B cell (primary cell): Measurements from ENCODE around the gene FYCO1. TPM values are rescaled to one million over a fixed set of nuclear protein-coding genes. Genes with fewer than 3 reads are reported as not detected.

ENCODE experiments used
- ATAC-seq: fragments of 200-7000 bp; cut with Tn5 transposase; one replicate; pipeline ENCODE4 v1.10.0; 2021; ENCODE audit warnings: low read depth, mild to moderate bottlenecking, moderate number of reproducible peaks, moderate library complexity
- CTCF ChIA-PET: fragments of 350-600 bp; sonication (Branson Sonifier 250); formaldehyde crosslinking; loops from one replicate; lab custom pipeline; 2021; ENCODE audit warnings: antibody characterized with exemption, inconsistent platforms; lab: Charles Lee
- POLR2A ChIA-PET: fragments of 350-600 bp; sonication (Branson Sonifier 250); formaldehyde crosslinking; loops from one replicate; lab custom pipeline; 2021; ENCODE audit warnings: antibody characterized with exemption; lab: Charles Lee
- DNase-seq: peaks from one replicate; pipeline ENCODE4 v3.0.0; 2013
- H2AFZ ChIP-seq: 2 replicates; pipeline ENCODE4 v1.6.1; 2012; ENCODE audit warnings: mild to moderate bottlenecking, low read depth, low read length; ENCODE audit not compliant: insufficient read depth, poor library complexity, severe bottlenecking
- H3K27ac ChIP-seq, 2 donors: 1 replicate in 1 of 2; 2 replicates in 1 of 2; pipeline ENCODE4 v1.5.1; 2012 to 2013; ENCODE audit warnings: low read length in 2 of 2, mild to moderate bottlenecking in 2 of 2, moderate library complexity in 1 of 2
- H3K27me3 ChIP-seq, 4 experiments: fragments of 200-600 bp in 1 of 4; sonication (generic) in 1 of 4; replicated peaks in 1 of 4; 1 replicate in 2 of 4; 2 replicates in 2 of 4; pipeline versions ENCODE4 v1.6.1 to v1.7.0; 2013 to 2016; ENCODE audit warnings: low read length in 3 of 4, mild to moderate bottlenecking in 2 of 4, mixed read lengths in 1 of 4, moderate library complexity in 1 of 4; ENCODE audit not compliant: insufficient read depth in 4 of 4, control insufficient read depth in 3 of 4; ENCODE audit errors: control extremely low read depth in 1 of 4
- H3K36me3 ChIP-seq, 2 experiments: replicated peaks in 1 of 2; 1 replicate in 1 of 2; 2 replicates in 1 of 2; pipeline versions ENCODE4 v1.6.1 to v1.7.1; 2013; ENCODE audit warnings: low read length in 1 of 2; ENCODE audit not compliant: insufficient read depth in 2 of 2, control insufficient read depth in 1 of 2; ENCODE audit errors: control extremely low read depth in 1 of 2, extremely low read depth in 1 of 2
- H3K4me1 ChIP-seq, 2 donors: fragments of 200-600 bp in 1 of 2; sonication (generic) in 1 of 2; 1 replicate in 1 of 2; 2 replicates in 1 of 2; pipeline versions ENCODE4 v1.5.1 to v1.6.1; 2013 to 2017; ENCODE audit warnings: low read length in 2 of 2; ENCODE audit not compliant: control insufficient read depth in 2 of 2, insufficient read depth in 2 of 2
- H3K4me2 ChIP-seq: replicated peaks from 2 replicates; pipeline ENCODE3; 2012; ENCODE audit warnings: mild to moderate bottlenecking, low read depth, low read length; ENCODE audit not compliant: poor library complexity, severe bottlenecking
- H3K4me3 ChIP-seq, 5 experiments: fragments of 200-600 bp in 1 of 5; sonication (generic) in 1 of 5; 1 replicate in 3 of 5; 2 replicates in 2 of 5; pipeline versions ENCODE4 v1.5.1 to v1.7.0; 2011 to 2016; ENCODE audit warnings: low read length in 4 of 5, mild to moderate bottlenecking in 4 of 5, low read depth in 2 of 5, control low read depth in 1 of 5, moderate library complexity in 1 of 5; ENCODE audit not compliant: insufficient read depth in 1 of 5; ENCODE audit errors: control extremely low read depth in 1 of 5, extremely low read depth in 1 of 5
- H3K79me2 ChIP-seq: fragments of 200-600 bp; sonication (generic); one replicate; pipeline ENCODE4 v1.6.0; 2016; ENCODE audit warnings: low read length; ENCODE audit not compliant: control insufficient read depth, insufficient read depth
- H3K9ac ChIP-seq: fragments of 200-600 bp; sonication (generic); 2 replicates; pipeline ENCODE4 v1.6.1; 2017; ENCODE audit warnings: mild to moderate bottlenecking, low read length, moderate library complexity
- H3K9me3 ChIP-seq, 3 donors: one replicate each; pipeline versions ENCODE4 v1.6.1 to v1.7.1; 2013; ENCODE audit warnings: low read length in 2 of 3; ENCODE audit not compliant: control insufficient read depth in 2 of 3, insufficient read depth in 1 of 3; ENCODE audit errors: control extremely low read depth in 1 of 3
- H4K20me1 ChIP-seq: 2 replicates; pipeline ENCODE4 v1.6.0; 2012; ENCODE audit warnings: mild to moderate bottlenecking, low read length; ENCODE audit not compliant: insufficient read depth, control insufficient read depth, poor library complexity, severe bottlenecking
- H3K27ac Mint-ChIP-seq: one replicate; pipeline ENCODE4 v1.8.0; 2021; ENCODE audit warnings: mixed read lengths
- H3K27me3 Mint-ChIP-seq: one replicate; pipeline ENCODE4 v1.8.0; 2021; ENCODE audit warnings: mixed read lengths
- H3K4me1 Mint-ChIP-seq: one replicate; pipeline ENCODE4 v1.8.0; 2021; ENCODE audit warnings: mixed read lengths
- H3K4me3 Mint-ChIP-seq: one replicate; pipeline ENCODE4 v1.8.0; 2021; ENCODE audit warnings: mixed read lengths
- H3K9me3 Mint-ChIP-seq: one replicate; pipeline ENCODE4 v1.8.0; 2022; ENCODE audit warnings: mixed read lengths; ENCODE audit not compliant: insufficient read depth
- CTCF ChIP-seq: fragments of 200-600 bp; IDR thresholded peaks from one replicate; pipeline ENCODE4 v1.8.0; 2022; ENCODE audit warnings: antibody characterized with exemption, mild to moderate bottlenecking
- EZH2 ChIP-seq: IDR thresholded peaks from 2 replicates; pipeline ENCODE4 v1.6.1; 2012; ENCODE audit warnings: borderline replicate concordance, low read depth, mild to moderate bottlenecking, moderate library complexity, low read length; ENCODE audit not compliant: insufficient read depth, poor library complexity, severe bottlenecking
- WGBS: methylation state at CpG from one replicate; pipeline ENCODE4 v1.1.5; 2013; ENCODE audit warnings: missing lambda C conversion rate; ENCODE audit not compliant: insufficient coverage; 5-methylcytosine and 5-hydroxymethylcytosine counted together
- intact Hi-C: fragments of 100-400 bp; cut with micrococcal nuclease; formaldehyde crosslinking; loops from one replicate; pipeline ENCODE4 v1.10.0; 2022
- polyA plus RNA-seq: library from polyadenylated mRNA; depleted of rRNA; stranded (reverse); fragments of >200 nt; gene quantifications from 2 replicates; pipeline ENCODE4 v1.2.3, GENCODE V29; 2012
- total RNA-seq, 2 donors: library from RNA; stranded (reverse); fragments of 120-200 nt in 1 of 2; gene quantifications; 1 replicate in 1 of 2; 2 replicates in 1 of 2; pipeline versions ENCODE4 v1.2.3 to v1.2.4, GENCODE V29; 2013 to 2022

FYCO1 gene
- total and polyA plus RNA-seq, 2 donors (not counting 1 experiment from before 2014, with no cell fraction given) = 5.4 to 16.7 TPM

DNA sequence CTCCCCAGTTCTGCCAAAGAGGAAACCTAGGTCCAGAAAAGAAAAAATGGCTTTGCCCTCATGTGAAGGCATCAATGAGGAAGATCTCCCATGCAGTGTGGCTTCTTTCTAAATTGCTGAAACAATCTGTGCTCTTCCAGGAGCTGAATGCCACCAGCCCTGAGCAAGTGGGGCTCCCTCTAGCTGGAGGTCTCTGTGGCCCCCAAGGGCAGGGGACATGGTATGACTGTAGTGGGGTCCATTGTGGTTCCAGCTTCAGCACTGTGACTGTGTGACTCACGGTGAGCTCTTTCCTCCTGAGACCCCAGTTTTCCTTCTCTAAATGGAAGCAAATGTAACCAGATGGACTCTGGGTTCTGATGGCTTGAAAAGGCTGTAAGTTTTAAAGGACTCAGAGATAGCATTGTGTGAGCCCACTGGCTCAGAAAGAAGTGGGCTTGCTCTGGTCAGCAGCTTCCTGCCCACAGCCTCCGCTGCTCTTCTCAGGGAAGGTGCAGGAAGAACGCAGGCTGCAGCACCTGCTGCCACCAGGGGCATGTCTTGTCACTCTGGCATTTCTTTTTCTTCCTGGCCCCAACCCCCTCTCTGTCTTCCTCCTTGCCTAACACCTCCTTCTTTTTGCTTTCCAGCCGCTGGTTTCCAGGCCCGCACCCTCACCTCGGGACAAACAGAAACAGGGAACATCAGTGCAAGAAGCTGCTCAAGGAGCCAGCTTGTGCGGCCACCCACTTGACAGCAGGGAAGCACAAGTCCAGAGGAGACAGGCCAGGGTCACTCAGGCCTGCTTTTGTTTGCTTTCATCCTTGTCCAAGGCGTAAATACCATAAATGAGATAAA lies 58.2 kb downstream of the FYCO1 start:
- Mint-ChIP-seq H3K27ac (no peak overlapping the region), H3K27me3 (no peaks in the 10 kb centered on the region)

More for the DNA sequence above, 58.2 kb downstream of the FYCO1 start:
- no peak for TF ChIP-seq EZH2
- no peak for TF ChIP-seq CTCF
- Histone ChIP-seq H3K9me3 (no peaks in the 10 kb centered on the region), H3K9ac (no peak overlapping the region), H3K4me1 (peaks cover 0 to 5% of the 10 kb centered on the region in 2 donors), H4K20me1 (no peaks in the 10 kb centered on the region), H3K4me3 (no peak overlapping the region), H2AFZ (no peak overlapping the region), H3K36me3 (peaks cover 0 to 51% of the 10 kb centered on the region in 2 experiments), H3K79me2 (no peaks in the 10 kb centered on the region), H3K27me3 (no peaks in the 10 kb centered on the region), H3K27ac (no peak overlapping the region), H3K4me2 (no peak overlapping the region)
- H3K4me1 Mint-ChIP-seq = no peaks in the 10 kb centered on the region
- ATAC-seq = no peak
- H3K4me3 Mint-ChIP-seq = no peak overlapping the region
- intact Hi-C loops = loop anchor here (1.0 to 5.0 kb wide), 4 partner anchors 142 to 441 kb away; partner anchors contain the start of gene CCR1
- CTCF ChIA-PET = interaction anchor here (0.8 to 5.2 kb wide), 12 partner anchors 16 to 441 kb away, joined by 3 to 193 read pairs (median 4); partner anchors contain the start of genes CCR1 and CCR5
- 96% methylated on average over 7 of the region's 8 CpGs for WGBS
- POLR2A ChIA-PET = no interaction called here
- DNase-seq = no peak
- H3K9me3 Mint-ChIP-seq = no peaks in the 10 kb centered on the region
